ENCODE results near the gene DNAJC9.

The DNAJC9 gene

GRCh38 chr10:73232887-73233286, 14.2 kb downstream of the DNAJC9 start:
- no peak overlapping the region for H3K4me3 Mint-ChIP-seq
- H3K36me3 Mint-ChIP-seq (ENCODE audit: low read depth): peaks cover 31% of the 10 kb centered on the region
- TF ChIP-seq CTCF (IDR thresholded peaks at IDR 0.05; ENCODE audit: unreplicated experiment in 3 of 3): no peak
- H3K27ac Mint-ChIP-seq: no peak overlapping the region
- H3K9me3 Mint-ChIP-seq: no peaks in the 10 kb centered on the region
- H3K4me1 Mint-ChIP-seq: no peaks in the 10 kb centered on the region
- no peaks in the 10 kb centered on the region for H3K27me3 Mint-ChIP-seq (ENCODE audit: low read depth)

GRCh38 chr10:73229567-73229966, 17.5 kb downstream of the DNAJC9 start:
- peaks cover 35% of the 10 kb centered on the region for H3K36me3 Mint-ChIP-seq (ENCODE audit: low read depth)
- no peaks in the 10 kb centered on the region for H3K27me3 Mint-ChIP-seq (ENCODE audit: low read depth)
- TF ChIP-seq CTCF (IDR thresholded peaks at IDR 0.05; ENCODE audit: unreplicated experiment in 3 of 3): no peak
- H3K4me1 Mint-ChIP-seq: no peaks in the 10 kb centered on the region
- H3K4me3 Mint-ChIP-seq: no peak overlapping the region
- no peak overlapping the region for H3K27ac Mint-ChIP-seq
- H3K9me3 Mint-ChIP-seq: no peaks in the 10 kb centered on the region

- no peaks in the 10 kb centered on the region for H3K9me3 Mint-ChIP-seq
Observed at GRCh38 chr10:73228247-73228646, 18.8 kb downstream of the DNAJC9 start.

GRCh38 chr10:73226663-73227062, 20.4 kb downstream of the DNAJC9 start:
- H3K27ac Mint-ChIP-seq: no peak overlapping the region
- peaks cover 35% of the 10 kb centered on the region for H3K36me3 Mint-ChIP-seq (ENCODE audit: low read depth)
- no peaks in the 10 kb centered on the region for H3K4me1 Mint-ChIP-seq
- TF ChIP-seq CTCF (IDR thresholded peaks at IDR 0.05; ENCODE audit: unreplicated experiment in 3 of 3): no peak
- no peaks in the 10 kb centered on the region for H3K27me3 Mint-ChIP-seq (ENCODE audit: low read depth)
- H3K4me3 Mint-ChIP-seq: no peak overlapping the region
- H3K9me3 Mint-ChIP-seq: no peaks in the 10 kb centered on the region

More at GRCh38 chr10:73228247-73228646, 18.8 kb downstream of the DNAJC9 start:
- Mint-ChIP-seq H3K27me3 (ENCODE audit: low read depth) (no peaks in the 10 kb centered on the region), H3K4me3 (no peak overlapping the region), H3K4me1 (no peaks in the 10 kb centered on the region), H3K36me3 (ENCODE audit: low read depth) (peaks cover 29% of the 10 kb centered on the region), H3K27ac (no peak overlapping the region)
- TF ChIP-seq CTCF (IDR thresholded peaks at IDR 0.05; ENCODE audit: unreplicated experiment in 3 of 3): no peak

DNA sequence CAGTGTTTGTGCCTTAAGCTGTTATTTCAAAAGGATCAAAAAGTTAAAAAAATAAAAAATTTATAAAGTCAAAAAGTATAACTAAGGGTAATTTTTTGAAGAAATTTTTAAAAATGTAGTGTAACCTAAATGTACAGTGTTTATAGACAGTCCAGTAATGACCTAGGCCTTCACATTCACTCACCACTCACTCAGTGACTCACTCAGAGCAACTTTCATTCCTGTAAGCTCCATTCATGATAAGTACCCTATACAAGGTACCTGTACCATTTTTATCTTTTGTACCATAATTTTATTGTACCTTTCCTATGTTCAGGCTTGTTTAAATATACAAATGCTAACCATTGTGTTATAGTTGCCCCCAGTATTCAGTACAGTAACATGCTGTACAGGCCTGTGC, 21.5 kb downstream of the DNAJC9 start:
- H3K4me3 Mint-ChIP-seq: no peak overlapping the region
- H3K9me3 Mint-ChIP-seq: no peaks in the 10 kb centered on the region
- peaks cover 37% of the 10 kb centered on the region for H3K36me3 Mint-ChIP-seq (ENCODE audit: low read depth)
- TF ChIP-seq CTCF (IDR thresholded peaks at IDR 0.05; ENCODE audit: unreplicated experiment in 3 of 3): no peak
- no peak overlapping the region for H3K27ac Mint-ChIP-seq
- no peaks in the 10 kb centered on the region for H3K4me1 Mint-ChIP-seq
- H3K27me3 Mint-ChIP-seq (ENCODE audit: low read depth): no peaks in the 10 kb centered on the region

GRCh38 chr10:73220989-73221388, 26.1 kb downstream of the DNAJC9 start:
- H3K27me3 Mint-ChIP-seq (ENCODE audit: low read depth): no peaks in the 10 kb centered on the region
- TF ChIP-seq CTCF (IDR thresholded peaks at IDR 0.05; ENCODE audit: unreplicated experiment in 3 of 3): no peak
- H3K36me3 Mint-ChIP-seq (ENCODE audit: low read depth): peaks cover 57% of the 10 kb centered on the region
- no peak overlapping the region for H3K4me3 Mint-ChIP-seq
- H3K27ac Mint-ChIP-seq: no peak overlapping the region
- H3K4me1 Mint-ChIP-seq: no peaks in the 10 kb centered on the region
- H3K9me3 Mint-ChIP-seq: no peaks in the 10 kb centered on the region
